Right lobe of liver (tissue), 4 donors: ENCODE results near the gene LASP1.

Source experiments
- POLR2A ChIP-seq: fragments of 450-650 bp; IDR thresholded peaks from one replicate; pipeline ENCODE4 v1.6.1; 2017; ENCODE audit warnings: antibody characterized with exemption, mild to moderate bottlenecking
- TF ChIP-seq, protein P1 (sequence below), 4 donors: fragments of 200-600 bp in 3 of 4; fragments of 450-650 bp in 1 of 4; IDR thresholded peaks; one replicate each; pipeline versions ENCODE4 v1.5.1 to v1.8.0; 2016 to 2022; ENCODE audit warnings: antibody characterized with exemption in 4 of 4, mild to moderate bottlenecking in 2 of 4
- donor health status: DM: no; HTN: no; CAD: no.
- donor health status: DM: no; HTN: no; CAD: no.
- donor health status: DM: no; HTN: yes; CAD: no.

DNA sequence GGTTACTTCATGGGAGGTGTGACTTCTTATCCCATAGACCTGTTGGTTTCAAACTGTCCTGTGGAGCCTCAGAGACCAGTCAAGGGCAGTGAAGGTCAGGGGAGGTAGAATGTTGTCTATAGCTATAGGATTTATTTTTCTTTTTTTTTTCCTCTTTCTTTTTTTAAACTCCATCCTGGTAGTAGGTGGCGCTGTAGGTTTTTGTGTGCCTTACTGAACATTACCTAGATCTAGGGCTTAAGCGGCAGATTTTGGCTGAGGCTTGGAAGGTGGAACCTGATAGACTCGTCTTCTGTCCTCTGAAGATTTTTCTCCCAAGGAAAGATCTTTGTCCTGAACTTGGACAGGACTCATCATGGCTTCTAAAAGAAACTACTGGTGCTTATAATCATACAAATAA is 47.4 kb downstream of the LASP1 start:
- no peak for TF ChIP-seq POLR2A
- TF ChIP-seq, protein P1, sequence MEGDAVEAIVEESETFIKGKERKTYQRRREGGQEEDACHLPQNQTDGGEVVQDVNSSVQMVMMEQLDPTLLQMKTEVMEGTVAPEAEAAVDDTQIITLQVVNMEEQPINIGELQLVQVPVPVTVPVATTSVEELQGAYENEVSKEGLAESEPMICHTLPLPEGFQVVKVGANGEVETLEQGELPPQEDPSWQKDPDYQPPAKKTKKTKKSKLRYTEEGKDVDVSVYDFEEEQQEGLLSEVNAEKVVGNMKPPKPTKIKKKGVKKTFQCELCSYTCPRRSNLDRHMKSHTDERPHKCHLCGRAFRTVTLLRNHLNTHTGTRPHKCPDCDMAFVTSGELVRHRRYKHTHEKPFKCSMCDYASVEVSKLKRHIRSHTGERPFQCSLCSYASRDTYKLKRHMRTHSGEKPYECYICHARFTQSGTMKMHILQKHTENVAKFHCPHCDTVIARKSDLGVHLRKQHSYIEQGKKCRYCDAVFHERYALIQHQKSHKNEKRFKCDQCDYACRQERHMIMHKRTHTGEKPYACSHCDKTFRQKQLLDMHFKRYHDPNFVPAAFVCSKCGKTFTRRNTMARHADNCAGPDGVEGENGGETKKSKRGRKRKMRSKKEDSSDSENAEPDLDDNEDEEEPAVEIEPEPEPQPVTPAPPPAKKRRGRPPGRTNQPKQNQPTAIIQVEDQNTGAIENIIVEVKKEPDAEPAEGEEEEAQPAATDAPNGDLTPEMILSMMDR (IDR thresholded peaks at IDR 0.05), result no peak
